HG03442 (cell line): ENCODE data around the gene NSUN6.

Source experiments
- ATAC-seq: cut with Tn5 transposase; IDR thresholded peaks from one replicate; pipeline ENCODE4 v1.9.1; 2021; ENCODE audit warnings: mild to moderate bottlenecking, moderate library complexity; ENCODE audit not compliant: unreplicated experiment

Gene NSUN6

DNA sequence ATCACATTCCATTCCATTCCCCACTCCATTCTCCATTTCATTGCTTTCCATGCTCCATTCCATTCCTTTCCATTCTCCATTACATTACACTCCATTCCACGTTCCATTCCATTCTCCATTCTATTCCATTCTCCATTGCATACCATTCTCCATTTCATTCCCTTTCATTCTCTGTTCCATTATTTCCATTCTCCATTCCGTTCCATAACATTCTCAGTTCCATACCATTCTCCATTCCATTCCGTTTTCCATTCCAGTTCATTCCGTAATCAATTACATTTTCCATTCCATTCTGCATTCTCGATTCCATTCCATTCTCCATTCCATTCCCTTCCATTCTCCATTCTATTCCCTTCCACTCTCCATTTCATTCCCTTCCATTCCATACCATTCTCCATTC is 86.4 kb downstream of the NSUN6 start:
- no peak for ATAC-seq

DNA sequence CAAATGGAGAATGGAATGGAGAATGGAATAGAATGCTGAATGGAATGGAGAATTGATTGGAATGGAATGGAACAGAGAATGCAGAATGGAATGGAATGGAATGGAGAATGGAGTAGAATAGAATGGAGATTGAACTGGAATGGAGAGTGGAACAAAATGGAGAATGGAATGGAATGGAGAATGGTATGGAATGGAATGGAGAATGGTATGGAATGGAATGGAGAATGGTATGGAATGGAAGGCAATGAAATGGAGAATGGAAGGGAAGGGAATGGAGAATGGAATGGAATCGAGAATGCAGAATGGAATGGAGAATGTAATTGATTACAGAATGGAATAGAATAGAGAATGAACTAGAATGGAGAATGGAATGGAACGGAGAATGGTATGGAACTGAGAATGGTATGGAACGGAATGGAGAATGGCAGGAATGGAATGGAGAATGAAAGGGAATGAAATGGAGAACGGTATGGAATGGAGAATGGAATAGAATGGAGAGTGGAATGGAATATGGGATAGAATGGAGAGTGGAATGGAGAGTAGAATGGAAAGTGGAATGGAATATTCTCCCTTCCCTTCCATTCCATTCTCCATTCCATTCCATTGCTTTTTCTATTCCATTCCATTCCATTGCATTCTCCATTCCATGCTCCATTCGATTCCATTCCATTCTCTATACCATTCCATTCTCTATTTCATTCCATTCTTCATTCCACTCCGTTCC is 88.2 kb downstream of the NSUN6 start:
- no peak for ATAC-seq

DNA sequence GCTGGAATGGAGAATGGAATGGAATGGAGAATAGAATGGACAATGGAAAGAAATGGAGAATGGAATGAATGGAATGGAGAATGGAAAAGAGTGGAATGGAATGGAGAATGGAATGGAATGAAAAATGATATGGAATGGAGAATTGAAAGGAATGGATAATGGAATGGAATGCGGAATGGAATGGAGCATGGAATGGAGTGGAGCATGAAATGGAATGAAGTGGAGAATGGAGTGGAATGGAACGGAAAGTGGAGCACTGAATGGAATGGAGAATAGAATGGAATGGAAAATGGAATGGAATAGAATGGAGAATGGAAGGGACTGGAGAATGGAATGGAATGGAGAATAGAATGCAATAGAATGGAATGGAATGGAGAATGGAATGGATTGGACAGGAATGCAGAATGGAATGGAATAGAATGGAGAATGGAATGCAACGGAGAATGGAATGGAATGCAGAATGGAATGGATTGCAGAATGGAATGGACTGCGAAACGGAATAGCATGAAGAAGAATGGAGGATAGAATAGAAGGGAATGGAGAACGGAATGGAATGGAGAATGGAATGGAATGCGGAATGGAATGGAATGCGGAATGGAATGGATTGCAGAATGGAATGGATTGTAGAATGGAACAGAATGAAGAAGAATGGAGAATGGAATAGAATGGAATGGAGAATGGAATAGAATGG is 89.4 kb downstream of the NSUN6 start:
- no peak for ATAC-seq

DNA sequence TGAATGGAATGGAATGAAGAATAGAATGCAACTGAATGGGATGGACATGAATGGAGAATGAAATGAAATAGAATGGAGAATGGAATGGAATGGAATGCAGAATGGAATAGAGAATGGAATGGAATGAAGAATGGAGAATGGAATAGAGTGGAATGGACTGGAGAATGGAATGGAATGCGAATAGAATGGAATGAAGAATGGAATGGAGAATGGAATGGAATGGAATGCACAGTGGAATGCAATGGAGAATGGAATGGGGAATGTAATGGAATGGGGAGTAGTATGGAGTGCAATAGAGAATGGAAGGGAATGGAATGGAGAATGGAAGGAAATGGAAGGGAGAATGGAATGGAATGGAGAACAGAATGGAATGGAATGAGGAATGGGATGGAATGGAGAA is 93.4 kb downstream of the NSUN6 start:
- ATAC-seq: no peak

DNA sequence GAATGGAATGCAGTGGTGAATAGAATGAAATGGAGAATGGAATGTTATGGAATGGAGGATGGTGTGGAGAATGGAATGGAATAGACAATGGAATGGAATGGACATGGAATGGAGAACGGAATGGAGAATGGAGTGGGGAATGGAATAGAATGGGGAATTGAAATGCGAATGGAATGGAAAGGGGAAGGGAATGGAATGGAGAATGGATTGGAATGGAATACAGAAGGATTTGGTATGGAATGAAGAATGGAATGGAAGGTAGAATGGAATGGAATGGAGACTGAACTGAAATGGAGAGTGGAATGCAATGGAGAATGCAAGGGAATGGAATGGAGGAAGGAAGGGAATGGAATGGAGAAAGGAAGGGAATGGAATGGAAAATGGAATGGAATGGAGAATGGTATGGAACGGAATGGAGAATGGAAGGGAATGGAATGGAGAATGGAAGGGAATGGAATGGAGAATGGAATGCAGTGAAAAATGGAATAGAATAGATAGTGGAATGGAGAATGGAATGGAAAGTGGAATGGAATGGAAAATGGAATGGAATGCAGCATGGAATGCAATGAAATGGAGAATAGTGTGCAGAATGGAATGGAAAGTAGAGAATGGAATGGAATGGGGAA is 94.8 kb downstream of the NSUN6 start:
- ATAC-seq: no peak

DNA sequence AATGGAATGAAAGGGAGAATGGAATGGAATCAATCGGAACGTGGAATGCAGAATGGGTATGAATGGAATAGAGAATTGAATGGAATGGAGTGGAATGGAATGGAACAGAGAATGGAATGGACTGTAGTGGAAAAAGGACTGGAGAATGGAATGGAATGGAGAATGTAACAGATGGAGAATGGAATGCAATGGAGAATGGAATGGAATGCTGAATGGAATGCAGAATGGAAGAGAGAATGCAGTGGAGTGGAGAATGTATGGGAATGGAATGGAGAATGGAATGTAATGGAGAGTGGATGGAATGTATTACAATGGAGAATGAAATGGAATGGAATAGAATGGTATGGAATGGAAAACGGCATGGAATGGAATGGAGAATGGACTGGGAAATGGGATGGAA is 96.9 kb downstream of the NSUN6 start:
- no peak for ATAC-seq

DNA sequence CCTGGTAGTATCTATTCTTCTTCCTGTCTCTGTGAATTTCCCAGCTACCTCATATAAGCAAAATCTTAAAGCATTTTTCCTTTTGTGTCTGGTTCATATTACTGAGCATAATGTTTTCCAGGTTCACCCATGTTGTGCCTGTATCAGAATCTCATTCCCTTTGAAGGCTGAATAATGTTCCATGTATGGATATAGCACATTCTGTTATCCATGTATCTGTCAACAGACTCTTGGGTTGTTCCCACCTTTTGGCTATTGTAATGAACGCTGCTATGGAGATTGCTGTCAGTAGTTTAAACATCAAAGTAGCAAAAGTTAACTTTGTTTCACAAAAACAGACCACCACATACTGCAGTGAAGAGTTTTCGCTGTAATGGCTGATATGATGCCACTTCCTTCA is 99.9 kb downstream of the NSUN6 start:
- no peak for ATAC-seq

DNA sequence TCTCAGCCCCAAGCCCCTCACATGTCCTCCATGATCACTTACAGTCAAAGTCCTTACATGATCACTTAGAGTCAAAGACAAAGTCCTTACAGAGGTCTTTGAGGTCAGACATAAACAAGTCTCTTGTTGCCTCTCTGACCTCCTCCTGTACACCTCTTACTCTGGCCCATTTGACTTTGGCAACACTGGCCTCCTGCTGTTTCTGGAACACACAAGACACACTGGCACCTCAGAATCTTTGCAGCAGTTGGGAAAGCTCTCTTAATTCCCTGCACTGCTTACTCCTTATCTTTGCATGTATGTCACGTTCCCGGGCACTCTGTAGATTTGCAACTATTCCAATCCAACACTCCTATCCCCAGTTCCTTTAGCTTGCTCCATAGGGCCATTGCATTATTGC is 102.3 kb downstream of the NSUN6 start:
- no peak for ATAC-seq

DNA sequence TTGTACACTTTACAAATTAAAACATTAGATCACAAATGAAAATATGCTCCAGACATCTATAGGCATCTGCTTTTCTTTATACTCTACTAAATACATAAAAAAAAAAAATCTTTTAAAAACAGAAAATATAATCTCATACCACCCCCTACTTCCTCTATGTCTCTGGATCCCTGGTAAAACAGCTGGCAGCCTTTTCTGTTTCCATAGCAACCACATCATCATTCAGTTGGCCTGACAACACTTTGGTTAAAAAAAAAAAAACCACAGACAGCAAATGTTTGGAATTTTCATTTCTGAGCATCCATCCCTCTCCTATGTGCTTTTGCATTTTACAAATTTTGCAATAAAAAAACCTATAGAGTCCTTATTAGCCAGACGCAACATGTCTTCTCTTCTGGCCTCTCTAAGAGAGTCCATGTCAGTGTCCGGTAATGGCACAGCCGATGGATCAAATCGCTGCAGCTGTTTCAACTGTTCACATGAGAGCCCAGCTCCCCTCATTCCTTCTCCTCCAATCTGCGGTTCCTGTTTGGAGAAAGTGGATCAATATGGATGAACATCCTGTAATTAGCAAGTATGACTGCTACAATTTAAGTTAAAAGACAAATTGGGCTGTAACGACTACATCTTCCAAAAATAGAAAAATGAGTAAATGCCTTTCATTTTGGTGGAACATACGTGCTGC is 105.6 kb downstream of the NSUN6 start:
- ATAC-seq: no peak

DNA sequence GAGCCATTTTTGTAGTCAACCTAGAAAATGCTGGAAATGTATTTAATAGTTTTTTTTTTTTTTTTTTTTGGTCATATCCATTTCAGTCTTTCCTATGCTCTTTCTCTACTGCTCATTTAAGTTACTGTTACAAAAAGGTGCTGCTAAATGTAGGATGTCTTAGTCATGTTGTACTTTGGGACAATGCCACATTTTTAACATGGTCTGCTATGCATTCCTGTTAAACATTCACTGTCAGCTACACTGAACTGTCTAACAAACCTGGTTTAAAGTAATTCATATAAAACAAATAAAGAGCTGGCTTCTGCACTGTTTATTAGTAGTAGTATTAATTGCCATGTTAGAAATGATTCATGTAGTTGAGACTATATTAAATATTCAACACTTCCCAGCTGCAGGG is 108.6 kb downstream of the NSUN6 start:
- no peak for ATAC-seq

DNA sequence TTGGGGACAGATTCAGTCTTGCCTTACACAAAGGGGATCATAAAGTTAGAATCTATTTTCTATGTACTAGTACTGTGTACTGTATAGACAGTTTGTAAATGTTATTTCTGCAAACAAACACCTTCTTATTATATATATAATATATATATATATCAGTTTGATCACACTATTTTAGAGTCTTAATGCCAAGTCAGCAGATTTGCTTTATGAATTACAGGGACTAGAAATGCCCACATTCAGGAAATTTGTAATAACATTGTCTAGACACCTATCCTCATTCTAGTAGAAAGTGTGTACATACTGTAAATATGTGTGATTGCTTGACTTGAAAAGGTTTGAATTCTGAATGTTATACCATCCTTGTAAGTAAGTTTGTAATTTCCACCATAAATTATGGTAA is 111.2 kb downstream of the NSUN6 start:
- ATAC-seq: no peak

DNA sequence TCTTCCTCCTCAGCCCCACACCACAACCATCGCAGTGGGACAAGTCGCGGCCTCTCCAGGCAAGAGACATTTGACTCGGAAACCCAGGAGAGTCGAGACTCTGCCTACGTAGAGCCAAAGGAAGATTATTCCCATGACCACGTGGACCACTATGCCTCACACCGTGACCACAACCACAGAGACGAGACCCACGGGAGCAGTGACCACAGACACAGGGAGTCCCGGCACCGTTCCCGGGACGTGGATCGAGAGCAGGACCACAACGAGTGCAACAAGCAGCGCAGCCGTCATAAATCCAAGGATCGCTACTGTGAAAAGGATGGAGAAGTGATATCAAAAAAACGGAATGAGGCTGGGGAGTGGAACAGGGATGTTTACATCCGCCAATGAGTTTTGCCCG is 112.1 kb downstream of the NSUN6 start:
- no peak for ATAC-seq

DNA sequence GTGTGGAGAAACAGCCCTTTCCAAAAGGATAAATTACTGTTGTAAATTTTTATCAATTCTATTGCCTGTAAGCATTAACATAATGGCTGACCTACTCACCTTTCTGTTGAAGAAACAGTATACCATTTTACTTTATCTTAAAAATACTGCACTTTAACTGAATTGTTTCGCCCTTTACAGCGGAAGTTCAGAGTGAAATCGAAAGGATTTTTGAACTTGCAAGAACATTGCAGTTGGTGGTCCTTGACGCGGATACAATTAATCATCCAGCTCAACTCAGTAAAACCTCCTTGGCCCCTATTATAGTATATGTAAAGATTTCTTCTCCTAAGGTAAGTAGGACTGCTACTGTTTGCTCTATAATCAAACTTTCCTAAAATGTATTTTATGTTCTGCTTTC is 117.5 kb downstream of the NSUN6 start:
- ATAC-seq: no peak

DNA sequence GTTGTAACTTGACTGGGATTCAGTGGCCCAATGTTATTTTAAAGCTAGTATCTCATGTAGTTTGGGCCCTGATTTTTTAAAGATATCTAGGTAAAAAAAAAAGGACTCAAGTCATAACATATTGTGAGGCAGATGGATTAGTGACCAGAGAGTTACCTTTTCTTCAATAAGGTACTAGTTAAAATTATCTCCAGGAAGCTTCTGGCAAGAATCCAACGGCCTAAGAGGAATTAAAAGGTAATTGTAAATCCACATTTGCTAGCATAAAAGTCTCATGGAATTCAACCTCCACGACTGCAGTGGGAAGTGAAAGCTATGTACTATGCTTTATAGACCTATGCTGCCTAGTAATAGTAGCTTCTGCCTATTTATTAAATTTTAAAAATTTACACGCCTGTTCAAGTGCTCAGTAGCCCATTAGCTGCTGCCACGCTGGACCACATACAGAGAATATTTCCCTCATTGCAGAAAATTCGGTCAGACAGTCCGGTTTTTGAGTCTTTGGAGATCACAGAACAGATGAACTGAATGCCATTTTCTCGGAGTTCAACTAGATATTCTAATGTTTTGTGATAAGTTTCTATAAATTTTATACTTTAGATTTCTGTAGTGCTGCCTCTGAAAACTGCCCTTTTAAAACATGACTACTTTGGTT is 118.4 kb downstream of the NSUN6 start:
- ATAC-seq: no peak

DNA sequence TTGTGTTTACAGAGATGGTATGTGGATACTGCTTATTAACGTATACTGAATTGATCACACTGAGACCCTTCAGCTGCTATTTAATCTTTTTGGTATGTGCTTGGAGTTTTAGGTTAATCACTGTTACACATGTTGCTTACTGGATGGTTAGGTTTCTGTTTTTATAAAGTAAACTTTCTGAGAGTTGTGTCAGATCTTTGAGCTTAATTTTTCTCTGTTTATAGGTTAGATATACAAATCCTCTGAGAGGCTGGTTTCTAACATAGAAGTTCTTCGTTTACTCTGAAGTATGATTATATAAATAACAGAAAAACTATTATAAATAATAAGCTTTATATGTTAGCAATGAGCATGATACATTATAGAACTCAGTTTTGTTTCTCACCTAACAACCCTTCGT is 123.1 kb downstream of the NSUN6 start:
- no peak for ATAC-seq

DNA sequence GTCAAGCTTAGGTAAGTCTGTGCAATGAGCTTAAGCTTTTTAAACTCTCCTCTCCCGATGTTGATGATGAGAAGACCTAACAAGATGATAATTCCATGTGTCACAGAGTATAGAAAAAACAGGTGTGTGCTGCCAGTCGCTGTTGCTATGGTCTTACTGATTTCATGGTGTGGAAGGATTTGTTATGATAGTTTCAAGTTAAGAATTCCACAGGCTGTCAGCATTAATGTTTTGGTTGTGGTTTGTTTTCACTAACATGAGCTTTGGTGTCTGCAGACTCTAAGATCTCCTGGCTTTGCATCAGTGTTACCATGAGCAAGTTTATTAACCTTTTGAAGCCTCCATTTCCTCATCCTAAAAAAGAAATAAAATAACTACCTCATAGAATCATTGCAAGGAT is 123.7 kb downstream of the NSUN6 start:
- ATAC-seq: no peak

DNA sequence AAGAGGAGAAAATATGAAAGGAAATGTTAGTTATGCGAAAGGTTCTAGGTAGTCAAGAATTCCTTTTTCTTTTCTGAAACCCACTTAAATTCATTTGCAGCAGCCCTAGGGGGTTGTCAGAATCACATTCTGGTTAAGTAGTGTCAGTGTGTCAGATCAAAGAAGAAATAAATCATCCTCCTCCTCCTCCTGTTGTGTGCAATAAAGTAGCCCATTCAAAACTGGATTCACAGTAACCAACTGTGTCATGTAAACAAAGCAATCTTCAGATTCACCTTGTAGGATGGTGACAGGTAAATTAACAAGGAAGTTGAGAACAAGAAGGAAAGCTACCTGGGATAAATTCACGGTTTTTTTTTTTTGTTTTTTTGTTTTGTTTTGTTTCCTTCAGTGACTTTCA is 127.5 kb downstream of the NSUN6 start:
- no peak for ATAC-seq

DNA sequence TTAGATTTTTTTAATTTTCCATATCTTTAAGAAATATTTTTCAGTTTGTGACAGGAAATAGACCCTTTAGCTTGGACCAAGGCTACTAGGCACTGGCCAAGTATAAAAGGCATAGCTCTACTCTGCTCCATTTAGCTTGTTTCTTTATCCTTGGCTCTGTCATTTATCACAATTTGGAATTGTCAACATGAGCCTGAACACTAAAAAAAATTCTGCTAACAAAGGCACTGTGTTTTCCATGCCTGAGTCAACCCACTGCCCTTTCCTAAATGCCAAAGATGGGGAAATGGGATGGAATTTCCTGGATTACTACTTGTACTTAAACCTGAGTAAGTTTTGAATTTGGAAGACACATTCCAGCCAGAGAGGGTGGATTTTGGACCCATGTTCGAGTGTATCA is 128.4 kb downstream of the NSUN6 start:
- ATAC-seq: no peak

DNA sequence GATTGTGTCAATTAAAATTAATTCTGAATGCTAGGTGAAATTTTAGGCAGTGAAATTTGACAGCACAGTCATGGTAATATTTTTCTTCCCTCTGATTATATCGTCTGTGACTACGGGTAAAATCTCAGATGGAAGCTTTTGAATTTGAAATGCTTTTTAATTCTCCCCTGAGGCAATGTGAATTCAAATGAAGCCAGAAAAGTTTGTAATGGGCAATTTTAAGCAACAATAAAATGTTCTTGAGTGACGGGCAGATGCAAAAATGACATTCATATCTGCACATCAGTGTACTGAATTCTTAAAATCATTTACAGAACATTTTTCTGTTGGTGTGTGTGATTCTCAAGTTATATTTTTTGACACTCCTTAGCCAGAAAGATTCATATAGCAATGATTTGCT is 134.5 kb downstream of the NSUN6 start:
- ATAC-seq: no peak

DNA sequence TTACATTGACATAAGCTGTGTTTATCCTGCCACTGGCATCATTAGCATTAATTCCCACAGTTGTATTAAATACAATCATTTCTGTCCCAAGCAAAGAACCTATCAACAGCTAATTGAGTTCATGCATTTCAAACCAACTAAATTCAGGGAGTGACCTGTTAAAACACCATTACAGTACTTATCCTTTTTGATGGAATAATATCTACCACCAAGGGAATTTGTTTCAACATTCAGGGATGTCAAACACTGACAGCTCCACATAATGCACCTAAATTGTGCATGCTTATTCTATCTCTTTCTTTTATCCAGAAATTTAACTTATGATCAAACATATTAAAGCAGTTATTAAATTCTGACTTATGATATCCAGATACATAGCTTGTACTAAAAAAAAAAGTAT is 136.8 kb downstream of the NSUN6 start:
- no peak for ATAC-seq

DNA sequence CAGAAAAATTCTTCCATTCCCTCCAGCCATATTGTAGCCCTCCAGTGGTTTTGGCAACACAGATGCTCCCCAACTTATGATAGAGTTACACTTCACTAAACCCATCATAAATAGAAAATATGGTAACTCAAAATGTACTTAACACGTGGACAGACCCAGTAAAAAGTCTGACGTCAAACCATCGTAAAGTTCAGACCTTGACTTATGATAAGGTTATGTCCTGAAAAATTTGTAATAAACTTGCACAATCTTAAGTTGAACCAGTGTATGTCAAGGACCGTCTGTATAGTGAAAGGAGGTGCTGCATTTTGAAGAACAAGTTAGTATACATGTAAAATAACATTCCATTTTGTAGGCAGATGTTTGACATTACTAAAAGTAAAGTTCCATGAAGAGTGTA is 142.8 kb downstream of the NSUN6 start:
- no peak for ATAC-seq
